H54 (cell line): ENCODE results near the gene DBP.
A peak's percentile ranks its signal among the peaks of the same experiment; 100 is the strongest.

ENCODE experiments used
- DNase-seq: peaks from one replicate; pipeline ENCODE4 v3.0.0; 2011; ENCODE audit warnings: low spot score, mixed read lengths; ENCODE audit not compliant: insufficient read length
- FAIRE-seq: peaks from 3 replicates; lab custom pipeline; 2011; peaks lifted over from hg19 to GRCh38; lab: Jason Lieb, UNC
- POLR2A ChIP-seq: IDR thresholded peaks from 2 replicates; pipeline ENCODE4 v1.6.1; 2011; ENCODE audit warnings: low read depth, mild to moderate bottlenecking, low read length

The DBP gene

DNA sequence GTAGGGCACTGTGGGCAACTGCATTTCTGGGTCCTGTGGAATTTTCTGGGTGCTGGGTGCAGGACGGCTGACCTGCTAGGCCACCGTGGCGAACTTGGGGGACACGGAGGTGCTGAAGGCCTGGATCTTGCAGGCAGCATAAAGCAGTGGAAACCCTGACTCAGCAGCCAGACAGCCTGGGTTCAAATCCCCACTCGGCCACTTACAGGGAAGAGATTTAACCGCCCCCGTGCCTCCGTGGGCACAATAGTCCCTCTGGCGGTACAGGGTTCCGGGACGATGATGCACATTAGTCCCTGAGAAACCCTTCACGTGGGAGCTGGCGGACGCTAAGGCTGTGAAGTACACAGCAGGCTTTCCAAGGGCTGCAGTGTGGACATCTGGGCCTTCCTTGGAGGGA is 25.3 kb downstream of the DBP start:
- no peak for TF ChIP-seq POLR2A
- no peak for FAIRE-seq
- no peak for DNase-seq

DNA sequence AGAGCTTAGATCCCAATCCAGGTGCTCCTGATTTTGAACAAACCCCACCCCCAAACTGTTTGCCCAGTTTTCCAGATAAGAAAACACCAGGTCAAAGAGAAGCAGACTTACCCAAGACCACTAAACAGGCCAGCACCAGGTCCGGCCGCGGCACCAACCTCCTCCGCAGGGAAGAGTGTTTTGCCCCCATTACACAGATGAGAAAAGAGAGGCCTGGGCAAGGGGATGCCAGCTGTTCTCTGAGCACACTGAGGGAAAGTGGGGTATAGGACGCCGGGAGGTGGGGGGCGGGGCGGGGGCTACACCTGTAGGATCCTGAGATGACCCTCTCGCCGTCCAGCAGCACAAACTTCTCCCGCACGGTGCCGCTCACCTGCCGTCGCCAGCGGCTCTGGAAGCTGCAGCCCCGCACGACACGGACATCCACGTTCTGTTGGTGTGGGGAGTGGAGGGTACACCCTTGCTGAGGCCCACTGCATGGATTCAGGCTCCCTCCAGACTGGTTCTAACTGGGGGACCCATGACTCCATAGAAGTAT is 27.5 kb downstream of the DBP start:
- no peak for TF ChIP-seq POLR2A
- no peak for DNase-seq
- FAIRE-seq: no peak

GRCh38 chr19:48608798-48609263 is 28.3 kb downstream of the DBP start:
- TF ChIP-seq POLR2A: no peak
- FAIRE-seq: no peak
- DNase-seq: peak; percentile 62

GRCh38 chr19:48607359-48607755 is 29.8 kb downstream of the DBP start:
- no peak for DNase-seq
- no peak for TF ChIP-seq POLR2A
- FAIRE-seq: no peak

DNA sequence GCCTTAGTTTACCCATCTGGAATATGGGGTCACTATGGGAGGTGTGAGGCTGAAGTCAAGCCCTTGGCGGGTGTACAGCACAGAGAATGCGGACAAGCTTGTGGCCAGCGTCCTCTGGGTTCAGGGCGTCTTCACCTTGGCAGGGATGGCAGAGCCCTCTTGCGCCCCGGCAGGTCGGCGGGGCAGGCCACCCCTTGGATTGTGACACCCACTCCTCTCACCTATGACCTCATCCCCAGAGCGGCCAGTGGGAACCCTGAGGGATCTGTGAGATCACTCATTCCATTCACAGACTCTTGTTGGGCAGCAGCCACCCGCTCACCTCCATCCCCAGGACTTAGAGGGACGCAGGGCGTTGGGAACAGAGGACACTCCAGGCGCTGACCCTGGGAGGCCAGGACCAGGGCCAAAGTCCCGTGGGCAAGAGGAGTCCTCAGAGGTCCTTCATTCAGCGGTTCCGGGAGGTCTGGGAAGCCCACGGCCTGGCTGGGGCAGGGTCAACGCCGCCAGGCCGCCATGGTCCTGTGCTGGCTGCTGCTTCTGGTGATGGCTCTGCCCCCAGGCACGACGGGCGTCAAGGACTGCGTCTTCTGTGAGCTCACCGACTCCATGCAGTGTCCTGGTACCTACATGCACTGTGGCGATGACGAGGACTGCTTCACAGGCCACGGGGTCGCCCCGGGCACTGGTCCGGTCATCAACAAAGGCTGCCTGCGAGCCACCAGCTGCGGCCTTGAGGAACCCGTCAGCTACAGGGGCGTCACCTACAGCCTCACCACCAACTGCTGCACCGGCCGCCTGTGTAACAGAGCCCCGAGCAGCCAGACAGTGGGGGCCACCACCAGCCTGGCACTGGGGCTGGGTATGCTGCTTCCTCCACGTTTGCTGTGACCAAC is 30.5 kb downstream of the DBP start, which contains the start of gene SPACA4:
Gene SPACA4, plus strand, starts transcription at position 280 of the 896 bp plus-strand sequence. Its CDS starts 237 bp downstream, at position 517.
- FAIRE-seq: no peak
- DNase-seq: no peak
- TF ChIP-seq POLR2A: no peak

GRCh38 chr19:48603850-48604249 is 33.3 kb downstream of the DBP start:
- TF ChIP-seq POLR2A: no peak
- no peak for DNase-seq
- FAIRE-seq: no peak

- FAIRE-seq: no peak
- TF ChIP-seq POLR2A: no peak
- no peak for DNase-seq
These were observed 33.7 kb downstream of the DBP start for GRCh38 chr19:48603449-48603848.

DNA sequence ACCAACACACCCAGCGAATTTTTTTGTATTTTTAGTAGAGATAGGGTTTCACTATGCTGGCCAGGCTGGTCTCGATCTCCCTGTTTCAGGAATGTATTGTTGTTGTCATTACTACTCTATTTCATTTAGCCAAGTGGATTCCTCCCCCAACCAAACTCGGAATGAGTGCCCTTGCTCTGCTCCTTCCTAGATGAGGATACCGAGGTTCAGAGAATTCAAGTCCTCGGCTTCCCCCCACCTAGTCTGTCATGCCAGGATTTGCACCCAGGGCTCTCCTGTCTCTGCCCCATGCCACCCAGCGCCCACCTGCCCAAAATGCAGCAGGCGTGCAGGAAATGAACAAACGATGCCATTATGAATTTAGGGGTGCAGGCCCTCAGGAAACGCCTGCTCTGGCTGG is 34.2 kb downstream of the DBP start:
- DNase-seq (no peak), FAIRE-seq (no peak)
- no peak for TF ChIP-seq POLR2A

GRCh38 chr19:48600679-48601417 is 36.3 kb downstream of the DBP start:
- DNase-seq: no peak
- TF ChIP-seq POLR2A: no peak
- no peak for FAIRE-seq

- FAIRE-seq: no peak
- no peak for DNase-seq
- TF ChIP-seq POLR2A: no peak
These were observed 38.0 kb downstream of the DBP start for GRCh38 chr19:48598996-48599700.

GRCh38 chr19:48596679-48597465 is 40.3 kb downstream of the DBP start:
- FAIRE-seq: no peak
- DNase-seq: no peak
- no peak for TF ChIP-seq POLR2A

- FAIRE-seq (no peak), DNase-seq (no peak)
- no peak for TF ChIP-seq POLR2A
These were observed 40.9 kb downstream of the DBP start for GRCh38 chr19:48596237-48596636.

DNA sequence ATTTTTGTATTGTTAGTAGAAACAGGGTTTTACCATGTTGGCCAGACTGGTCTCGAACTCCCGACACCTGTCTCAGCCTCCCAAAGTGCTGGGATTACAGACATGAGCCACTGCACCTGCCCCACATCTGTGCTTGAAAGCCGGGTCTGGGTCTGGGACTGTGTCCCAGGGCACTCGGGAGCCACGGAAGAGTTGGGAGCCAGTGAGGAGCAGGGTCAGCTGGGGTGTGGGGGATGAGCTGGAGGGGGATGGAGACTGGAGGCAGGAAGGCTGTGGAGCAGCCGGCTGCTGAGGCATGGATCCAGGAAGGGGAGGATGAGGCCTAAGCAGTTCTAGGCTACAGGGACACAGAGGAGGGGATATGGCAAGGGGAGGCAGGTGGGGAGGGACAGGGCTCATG is 41.3 kb downstream of the DBP start:
- FAIRE-seq: no peak
- no peak for TF ChIP-seq POLR2A
- no peak for DNase-seq
